Stimulated activated CD8-positive, alpha-beta memory T cell treated with anti-CD3 and anti-CD28 coated beads, Interleukin-4, amount 100 ng/mL, for 48 hours (primary cell): ENCODE data around the gene SCMH1.

Source experiments
- DNase-seq: peaks from one replicate; pipeline ENCODE4 v3.0.0-alpha.2; 2020

The SCMH1 gene

DNA sequence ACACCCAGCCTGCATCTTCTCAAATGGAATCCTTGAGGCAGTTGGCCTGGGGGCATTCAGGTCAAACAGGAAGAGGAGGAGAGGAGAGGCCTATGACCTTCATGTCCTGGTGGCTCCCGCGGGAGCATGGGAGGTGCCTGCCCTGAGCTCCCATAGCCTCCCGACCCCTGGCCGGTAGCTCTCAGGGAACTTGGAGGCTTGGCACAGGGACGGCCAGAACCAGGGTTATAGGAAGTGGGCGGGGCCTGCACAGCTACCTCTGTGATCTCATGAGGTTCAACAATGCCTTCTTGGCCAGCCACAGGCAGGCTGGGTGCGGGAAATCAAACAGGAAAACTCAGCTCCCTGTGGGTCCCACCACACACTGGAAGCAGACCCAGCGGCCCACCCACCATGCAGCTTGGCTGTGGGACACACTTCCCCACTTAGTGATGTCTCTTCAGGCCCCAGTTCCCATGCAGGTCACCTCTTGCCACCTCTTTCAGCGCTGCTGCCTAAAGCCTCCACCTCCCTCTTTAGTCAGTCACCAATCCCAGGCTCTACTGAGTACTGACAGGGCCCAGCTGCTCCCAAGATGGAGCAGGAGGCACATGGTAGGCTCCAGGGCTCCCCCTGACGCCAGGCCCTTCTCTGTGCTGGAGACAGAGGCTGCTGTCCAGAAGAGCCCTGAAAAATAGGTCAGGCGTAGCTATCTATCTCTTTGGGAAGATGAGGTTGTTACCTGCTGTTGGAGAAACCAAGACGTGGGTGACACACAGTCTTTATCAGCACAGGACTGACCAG, 220.4 kb downstream of the SCMH1 start, which contains the start of gene SLFNL1:
Gene SLFNL1 (minus strand): TSS at position 200 of the 783 bp plus-strand sequence. CDS start 1,065 bp downstream, outside the sequence.
- DNase-seq, result no peak

GRCh38 chr1:41020654-41021053, 221.5 kb downstream of the SCMH1 start:
- no peak for DNase-seq

- DNase-seq, result no peak
Observed at GRCh38 chr1:41020109-41020576, 222.0 kb downstream of the SCMH1 start.

- DNase-seq, result no peak
Observed at GRCh38 chr1:41019353-41019745, 222.8 kb downstream of the SCMH1 start.

- no peak for DNase-seq
Observed at GRCh38 chr1:41018018-41018410, 224.1 kb downstream of the SCMH1 start.

DNA sequence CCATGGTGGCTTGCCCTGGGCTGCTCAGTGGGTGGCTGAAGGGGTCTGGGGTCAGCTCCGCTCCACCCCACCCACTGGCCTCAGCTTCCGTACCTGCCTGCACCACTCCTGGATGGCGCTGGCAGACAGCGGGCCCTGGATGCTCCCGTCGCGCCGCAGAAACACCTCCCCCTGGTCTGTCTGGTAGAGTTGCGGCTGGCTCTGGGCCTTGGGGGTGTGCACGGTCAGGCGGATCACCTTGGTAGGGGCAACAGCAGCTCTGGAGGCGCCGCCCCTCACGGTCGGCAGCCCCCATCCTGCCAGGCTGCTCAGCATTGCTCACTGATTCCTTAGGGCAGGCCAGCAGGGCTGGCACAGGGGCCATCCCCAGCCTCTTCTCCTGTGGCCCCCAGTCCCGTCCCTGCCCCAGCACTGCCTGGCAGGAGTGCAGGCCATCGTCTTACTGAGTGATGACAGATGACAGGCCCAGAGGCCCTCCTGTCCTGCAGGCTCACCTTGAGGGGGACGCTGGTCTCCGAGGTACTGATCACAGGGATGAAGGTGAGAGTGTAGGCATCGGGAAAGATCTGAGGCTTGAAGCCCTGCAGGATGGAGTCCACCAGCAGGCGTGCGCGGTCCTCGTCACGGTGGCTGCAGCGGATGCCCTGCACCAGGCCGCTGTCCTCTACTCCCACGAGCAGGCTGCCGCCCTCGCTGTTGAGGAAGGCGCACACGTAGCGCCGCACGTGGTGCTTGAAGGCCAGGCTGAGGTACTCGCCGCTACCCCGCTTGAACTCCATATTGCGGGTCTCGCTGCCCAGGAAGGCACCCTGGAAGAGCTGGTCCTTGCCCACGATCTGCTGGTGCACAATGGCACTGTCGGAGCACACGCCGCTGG, 224.7 kb downstream of the SCMH1 start:
- no peak for DNase-seq

DNA sequence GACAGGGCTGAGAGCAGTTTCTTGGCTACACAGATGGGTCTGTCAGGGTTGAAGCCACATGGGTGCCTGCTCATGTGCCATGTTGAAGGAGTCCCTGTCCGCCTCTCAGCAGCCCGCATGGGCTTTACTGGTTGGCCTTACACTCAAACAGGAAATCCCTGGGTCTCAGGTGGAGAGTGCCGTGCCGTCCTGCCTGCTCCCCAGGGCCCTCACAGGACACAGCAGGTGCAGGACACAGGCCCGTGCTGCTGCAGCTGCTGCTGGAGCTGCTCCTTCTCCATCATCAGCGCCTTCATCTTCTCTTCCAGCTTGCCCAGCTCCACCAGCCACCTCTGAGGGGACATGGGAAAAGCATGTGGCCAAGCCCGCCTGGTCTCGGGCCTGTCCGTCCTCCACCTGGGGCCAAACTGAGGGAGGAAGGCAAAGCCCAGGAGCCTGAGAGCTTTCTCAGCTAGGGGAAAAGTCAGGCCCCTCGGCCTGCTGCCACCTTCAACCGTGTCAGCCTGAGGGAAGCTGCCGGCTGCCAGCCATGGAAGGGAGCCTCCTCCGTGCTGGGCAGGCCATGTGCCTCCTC, 226.1 kb downstream of the SCMH1 start:
- DNase-seq, result no peak

DNA sequence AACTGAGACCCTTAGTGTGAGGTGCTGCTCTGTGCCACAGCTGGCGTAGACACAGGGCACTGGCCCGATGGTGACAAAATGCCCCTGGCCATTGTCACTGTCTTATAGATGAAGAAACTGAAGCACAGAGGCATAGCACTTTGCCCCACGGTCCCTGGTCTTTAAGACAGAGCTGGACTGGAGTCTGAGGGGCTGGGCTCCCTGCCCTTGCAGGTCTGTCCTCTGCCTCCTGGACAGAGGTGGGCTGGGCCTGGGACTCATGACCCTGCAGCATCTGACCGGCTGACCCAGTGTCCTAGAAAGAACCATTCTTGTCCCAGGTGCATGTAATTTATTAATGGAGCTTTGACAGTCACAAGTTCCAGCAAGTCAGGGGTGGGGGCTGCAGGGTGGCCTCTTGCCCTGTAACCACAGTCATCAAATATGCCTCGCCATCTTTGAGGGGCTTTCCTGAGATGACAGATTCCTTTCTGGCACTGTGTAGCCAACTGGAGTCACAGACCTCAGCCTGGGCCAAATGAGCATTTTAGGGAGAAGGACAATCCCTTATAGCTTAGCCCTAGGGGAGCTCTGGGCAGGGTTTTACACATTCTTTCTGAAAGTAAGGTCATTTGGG, 226.7 kb downstream of the SCMH1 start:
- no peak for DNase-seq

DNA sequence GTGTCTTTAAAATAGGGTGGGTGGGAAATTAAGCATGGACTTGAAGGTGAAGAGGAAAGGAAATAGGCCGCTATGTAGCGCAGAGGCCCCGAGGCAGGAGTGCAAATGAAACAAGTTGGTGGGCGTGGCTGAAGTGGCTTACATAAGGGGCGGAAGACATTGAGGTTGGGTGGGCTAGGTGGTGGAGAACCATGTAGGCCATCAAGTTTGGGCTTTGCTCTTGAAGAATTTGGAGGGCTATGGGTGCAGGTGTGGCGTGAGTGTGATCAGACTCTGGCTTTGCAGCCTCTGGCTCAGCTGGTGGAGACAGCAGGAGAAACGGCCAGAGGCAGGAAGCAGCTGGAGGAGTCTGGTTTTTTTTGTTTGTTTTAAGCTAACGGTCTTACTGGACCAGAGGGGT, 227.2 kb downstream of the SCMH1 start:
- DNase-seq, result no peak

DNA sequence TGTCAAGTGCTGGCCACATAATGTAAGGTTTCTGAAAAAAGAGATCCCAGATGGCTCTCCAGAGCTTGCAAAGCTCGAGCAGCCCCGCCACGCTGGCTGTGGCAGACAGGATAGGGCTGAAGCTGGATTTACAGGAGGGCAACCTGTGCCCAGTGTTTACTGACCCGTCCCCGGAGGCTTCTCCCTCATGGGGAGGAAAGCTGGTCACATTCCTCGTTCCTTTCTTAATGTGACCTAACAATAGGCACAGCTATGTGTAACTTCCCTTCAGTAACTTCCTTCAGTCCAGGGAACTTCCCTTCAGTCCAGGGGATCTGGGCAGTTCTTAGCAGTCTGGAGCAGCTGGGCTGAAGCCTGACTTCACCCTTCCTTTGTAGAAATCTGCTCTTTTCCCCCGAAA, 228.3 kb downstream of the SCMH1 start:
- no peak for DNase-seq

GRCh38 chr1:41013024-41013423, 229.1 kb downstream of the SCMH1 start:
- DNase-seq, result no peak

- no peak for DNase-seq
Observed at GRCh38 chr1:41010345-41010744, 231.8 kb downstream of the SCMH1 start.

DNA sequence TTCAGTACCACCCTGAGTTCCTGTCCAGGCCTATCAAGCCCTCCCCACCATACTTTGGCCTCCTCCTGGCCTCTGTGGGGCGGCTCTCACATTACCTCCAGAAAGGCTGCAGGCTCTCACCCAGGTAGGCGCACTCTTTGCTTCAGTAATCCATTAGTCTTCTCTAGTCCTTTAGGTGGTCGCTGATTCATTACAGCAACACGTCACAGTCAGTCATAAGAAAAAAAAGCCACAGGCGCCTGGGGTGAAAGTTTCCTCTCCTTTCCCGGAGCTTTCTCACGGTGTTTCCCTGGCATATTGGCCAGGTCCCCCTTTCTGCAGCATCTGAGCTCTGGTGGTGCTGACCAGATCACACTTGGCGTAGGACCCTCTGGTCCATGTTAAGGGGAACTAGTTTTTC, 232.6 kb downstream of the SCMH1 start:
- no peak for DNase-seq

DNA sequence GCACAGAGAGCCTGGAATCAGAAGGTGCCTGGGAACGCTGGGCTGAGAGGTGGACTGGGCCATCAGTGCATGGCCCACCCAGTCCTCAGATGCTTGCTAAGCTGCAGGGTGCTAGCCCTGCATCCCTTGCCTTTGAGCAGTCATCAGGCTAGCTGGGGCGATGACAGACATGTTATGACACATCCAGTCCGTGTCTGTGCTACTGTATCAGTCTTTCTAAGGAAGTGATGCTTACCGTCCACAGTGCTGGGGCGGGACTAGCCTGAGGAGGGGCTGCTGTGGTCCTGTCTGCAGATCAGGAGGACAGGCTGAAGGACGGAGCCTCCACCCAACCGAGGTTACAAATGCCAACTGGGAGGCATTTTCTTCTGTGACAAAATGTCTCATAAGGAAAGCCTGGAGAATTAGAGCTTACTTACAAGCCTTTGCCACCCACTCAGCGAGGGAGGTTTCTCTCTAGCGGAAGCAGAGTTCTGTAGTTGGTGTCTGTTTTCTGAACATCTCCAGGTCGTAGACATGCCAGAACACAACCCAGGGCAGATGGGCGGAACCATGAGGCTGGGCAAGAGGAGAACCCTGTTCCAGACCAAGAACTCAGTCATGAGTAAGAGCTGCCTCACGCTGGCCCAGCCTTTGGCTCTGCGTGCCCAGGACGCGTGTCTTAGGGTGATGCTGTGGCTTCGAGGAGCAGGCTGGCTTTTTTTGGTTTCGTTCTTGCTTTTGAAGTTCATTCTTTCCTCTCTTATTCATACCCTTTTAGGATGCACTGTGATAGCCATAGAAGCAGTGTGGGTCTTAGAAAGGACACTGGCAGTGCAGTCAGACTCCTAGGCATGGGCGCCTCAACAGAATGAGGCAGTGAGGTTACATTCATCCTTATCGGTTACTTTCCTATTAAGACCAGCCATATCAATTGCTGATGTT, 234.9 kb downstream of the SCMH1 start:
- DNase-seq, result no peak

- DNase-seq, result no peak
Observed at GRCh38 chr1:41005876-41006275, 236.2 kb downstream of the SCMH1 start.

- DNase-seq, result peak; percentile 92
Observed at GRCh38 chr1:41003640-41004220, 238.4 kb downstream of the SCMH1 start.

DNA sequence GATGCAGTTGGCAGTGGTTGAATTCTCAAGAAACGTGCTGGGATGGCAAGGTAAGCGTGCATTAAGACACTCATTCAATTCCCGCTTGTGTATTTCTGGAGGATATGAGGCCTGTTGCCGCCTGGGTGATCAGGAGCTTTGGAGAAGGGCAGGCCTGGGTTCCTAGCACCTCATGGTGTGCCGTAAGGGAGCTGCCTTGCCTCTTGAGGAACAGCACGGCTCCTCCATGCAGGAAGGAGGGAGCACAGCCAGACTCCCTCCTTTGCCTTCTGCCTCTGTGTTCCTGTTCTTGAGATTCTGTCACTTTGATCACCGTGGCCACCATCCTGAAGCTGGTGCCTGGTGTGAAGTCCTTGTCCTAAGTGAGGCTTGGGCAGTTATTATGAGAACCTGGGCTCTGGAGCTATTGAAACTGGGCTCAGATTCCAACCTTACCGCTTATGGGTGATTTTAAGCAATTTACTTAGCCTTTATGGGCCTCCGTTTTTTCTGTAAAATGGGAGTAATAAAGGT, 238.9 kb downstream of the SCMH1 start:
- no peak for DNase-seq

GRCh38 chr1:40998668-40999067, 243.4 kb downstream of the SCMH1 start:
- DNase-seq, result no peak

DNA sequence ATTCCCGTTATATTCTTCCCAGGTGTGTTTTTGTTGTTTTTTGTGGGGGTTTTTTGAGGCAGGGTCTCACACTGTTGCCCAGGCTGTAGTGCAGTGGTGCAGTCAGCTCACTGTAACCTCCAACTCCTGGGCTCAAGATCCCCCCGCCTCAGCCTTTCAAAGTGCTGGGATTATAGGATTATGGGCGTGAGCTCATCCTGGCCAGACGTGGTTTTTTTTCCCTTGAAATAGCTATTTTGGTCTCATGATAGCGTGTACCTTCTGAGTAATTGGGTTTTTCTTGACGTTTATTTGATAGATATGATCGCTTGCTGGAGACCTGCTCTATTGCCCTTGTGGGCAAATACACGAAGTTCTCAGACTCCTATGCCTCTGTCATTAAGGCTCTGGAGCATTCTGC, 245.0 kb downstream of the SCMH1 start:
- no peak for DNase-seq

- no peak for DNase-seq
Observed at GRCh38 chr1:40989066-40989465, 253.0 kb downstream of the SCMH1 start.

DNA sequence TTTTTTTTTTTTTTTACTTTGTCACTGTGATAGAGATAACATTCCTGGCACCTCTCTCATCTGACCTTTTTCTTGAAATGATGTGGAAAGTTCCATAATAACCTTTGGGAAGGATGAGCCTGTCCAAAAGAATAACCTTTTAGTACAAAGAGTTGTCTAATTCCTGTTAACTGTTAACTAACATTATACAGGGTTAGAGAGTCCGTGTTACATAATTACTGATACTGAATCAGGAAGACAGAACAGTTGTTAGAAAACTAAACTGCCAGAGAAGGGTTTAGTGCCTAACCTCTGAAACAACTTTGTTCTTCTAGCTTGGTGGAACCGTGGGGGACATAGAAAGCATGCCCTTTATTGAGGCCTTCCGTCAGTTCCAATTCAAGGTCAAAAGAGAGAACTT, 253.8 kb downstream of the SCMH1 start:
- DNase-seq, result no peak
